Loucy (cell line): ENCODE measurements around the gene TRIM31.

Experiments
- EZH2phosphoT487 ChIP-seq: fragments of 200-600 bp; IDR thresholded peaks from 2 replicates; pipeline ENCODE4 v1.6.1; 2018; ENCODE audit warnings: antibody characterized with exemption, mild to moderate bottlenecking, moderate library complexity, borderline replicate concordance
- TF ChIP-seq, protein P1 (sequence below): fragments of 200-600 bp; sonication (generic); conservative IDR thresholded peaks from 2 replicates; pipeline ENCODE4 v1.5.1; 2014; ENCODE audit warnings: mild to moderate bottlenecking, antibody characterized with exemption, low read length

DNA sequence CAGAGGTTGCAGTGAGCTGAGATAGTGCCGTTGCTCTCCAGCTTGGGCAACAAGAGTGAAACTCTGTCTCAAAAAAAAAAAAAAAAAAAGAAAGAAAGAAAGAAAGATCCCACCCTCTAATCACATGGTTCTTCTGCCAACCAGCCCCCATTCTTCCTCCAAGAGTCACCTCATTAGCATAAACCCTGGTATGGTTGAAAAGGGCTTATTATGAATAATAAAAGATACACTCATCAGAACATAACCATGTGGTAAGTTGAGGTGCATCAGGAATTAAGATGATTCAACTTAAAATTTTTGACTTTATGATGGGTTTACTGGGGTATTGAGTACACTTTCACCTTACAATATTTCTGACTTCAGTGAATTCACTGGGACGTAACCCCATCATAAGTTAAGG is 22.3 kb upstream of the TRIM31 start:
- TF ChIP-seq, protein P1, sequence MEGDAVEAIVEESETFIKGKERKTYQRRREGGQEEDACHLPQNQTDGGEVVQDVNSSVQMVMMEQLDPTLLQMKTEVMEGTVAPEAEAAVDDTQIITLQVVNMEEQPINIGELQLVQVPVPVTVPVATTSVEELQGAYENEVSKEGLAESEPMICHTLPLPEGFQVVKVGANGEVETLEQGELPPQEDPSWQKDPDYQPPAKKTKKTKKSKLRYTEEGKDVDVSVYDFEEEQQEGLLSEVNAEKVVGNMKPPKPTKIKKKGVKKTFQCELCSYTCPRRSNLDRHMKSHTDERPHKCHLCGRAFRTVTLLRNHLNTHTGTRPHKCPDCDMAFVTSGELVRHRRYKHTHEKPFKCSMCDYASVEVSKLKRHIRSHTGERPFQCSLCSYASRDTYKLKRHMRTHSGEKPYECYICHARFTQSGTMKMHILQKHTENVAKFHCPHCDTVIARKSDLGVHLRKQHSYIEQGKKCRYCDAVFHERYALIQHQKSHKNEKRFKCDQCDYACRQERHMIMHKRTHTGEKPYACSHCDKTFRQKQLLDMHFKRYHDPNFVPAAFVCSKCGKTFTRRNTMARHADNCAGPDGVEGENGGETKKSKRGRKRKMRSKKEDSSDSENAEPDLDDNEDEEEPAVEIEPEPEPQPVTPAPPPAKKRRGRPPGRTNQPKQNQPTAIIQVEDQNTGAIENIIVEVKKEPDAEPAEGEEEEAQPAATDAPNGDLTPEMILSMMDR = no peak
- no peak for TF ChIP-seq EZH2phosphoT487
